HL-60 (cell line): ENCODE measurements around the gene CFAP92.

Experiments
- DNase-seq, 2 experiments: peaks; one replicate each; pipeline ENCODE4 v3.0.0-alpha.2; 2010 to 2020; ENCODE audit warnings: low read depth in 1 of 2, low spot score in 1 of 2
- H3K27ac ChIP-seq: fragments of 250-450 bp; sonication (Bioruptor Pico); replicated peaks from 2 replicates; pipeline ENCODE4 v1.5.1; 2020; ENCODE audit warnings: mild to moderate bottlenecking, moderate library complexity
- H3K27me3 ChIP-seq: fragments of 250-450 bp; sonication (Bioruptor Pico); 2 replicates; pipeline ENCODE4 v1.5.1; 2021; ENCODE audit warnings: mild to moderate bottlenecking, moderate library complexity; ENCODE audit not compliant: insufficient read depth, poor library complexity, severe bottlenecking
- H3K4me3 ChIP-seq: replicated peaks from 2 replicates; pipeline ENCODE4 v1.5.1; 2011; ENCODE audit warnings: mild to moderate bottlenecking, control low read depth, low read length; ENCODE audit not compliant: insufficient read depth
- CTCF ChIP-seq: IDR thresholded peaks from one replicate; pipeline ENCODE4 v1.5.1; 2011; ENCODE audit warnings: low read length, control low read depth, inconsistent platforms; ENCODE audit not compliant: insufficient read depth
- GABPA ChIP-seq: IDR thresholded peaks from 2 replicates; pipeline ENCODE4 v1.6.1; 2012; ENCODE audit warnings: low read depth
- POLR2AphosphoS5 ChIP-seq: IDR thresholded peaks from 2 replicates; pipeline ENCODE4 v1.6.1; 2012; ENCODE audit warnings: low read depth
- REST ChIP-seq: IDR thresholded peaks from 2 replicates; pipeline ENCODE4 v1.6.1; 2012; ENCODE audit warnings: low read depth; ENCODE audit not compliant: insufficient replicate concordance
- SPI1 ChIP-seq: IDR thresholded peaks from 2 replicates; pipeline ENCODE4 v1.6.1; 2012; ENCODE audit warnings: low read depth, mild to moderate bottlenecking, borderline replicate concordance

The CFAP92 gene

GRCh38 chr3:128889139-128889894 is 104.6 kb downstream of the CFAP92 start:
- TF ChIP-seq CTCF (no peak), GABPA (no peak), POLR2AphosphoS5 (no peak), REST (no peak), SPI1 (no peak)
- no peak overlapping the region for H3K27ac ChIP-seq

GRCh38 chr3:128884992-128885391 is 108.9 kb downstream of the CFAP92 start:
- no peak for TF ChIP-seq CTCF
- TF ChIP-seq REST = no peak
- TF ChIP-seq GABPA = no peak
- TF ChIP-seq SPI1 = no peak
- TF ChIP-seq POLR2AphosphoS5 = no peak
- H3K4me3 ChIP-seq = no peak overlapping the region

More at GRCh38 chr3:128889139-128889894, 104.6 kb downstream of the CFAP92 start:
- no peak for DNase-seq
- Histone ChIP-seq H3K27me3 (no peaks in the 10 kb centered on the region), H3K4me3 (no peak overlapping the region)

GRCh38 chr3:128882719-128883118 is 111.2 kb downstream of the CFAP92 start:
- no peak for TF ChIP-seq GABPA
- TF ChIP-seq CTCF = no peak
- TF ChIP-seq REST = no peak
- no peak for TF ChIP-seq POLR2AphosphoS5
- no peak for TF ChIP-seq SPI1
- no peak overlapping the region for H3K27ac ChIP-seq
- H3K4me3 ChIP-seq = no peak overlapping the region
- H3K27me3 ChIP-seq = no peaks in the 10 kb centered on the region
- no peak for DNase-seq

More at GRCh38 chr3:128884992-128885391, 108.9 kb downstream of the CFAP92 start:
- no peak for DNase-seq
- H3K27me3 ChIP-seq = no peaks in the 10 kb centered on the region
- no peak overlapping the region for H3K27ac ChIP-seq
